ENCODE results near the gene DNAJC16. TPM values are rescaled to one million over a fixed set of nuclear protein-coding genes. Genes with fewer than 3 reads are reported as not detected.
"Not testable (repeated sequence)": the region's sequence is repeated elsewhere in the genome, so short reads cannot be mapped to it uniquely, and the experiment has no call there.

The DNAJC16 gene
- total RNA-seq, 1 donor from 2014 or later: 20.7 TPM

GRCh38 chr1:15578921-15579682 lies 52.5 kb downstream of the DNAJC16 start:
- DNase-seq (ENCODE audit: extremely low read depth, low read depth, low spot score): no peak

DNA sequence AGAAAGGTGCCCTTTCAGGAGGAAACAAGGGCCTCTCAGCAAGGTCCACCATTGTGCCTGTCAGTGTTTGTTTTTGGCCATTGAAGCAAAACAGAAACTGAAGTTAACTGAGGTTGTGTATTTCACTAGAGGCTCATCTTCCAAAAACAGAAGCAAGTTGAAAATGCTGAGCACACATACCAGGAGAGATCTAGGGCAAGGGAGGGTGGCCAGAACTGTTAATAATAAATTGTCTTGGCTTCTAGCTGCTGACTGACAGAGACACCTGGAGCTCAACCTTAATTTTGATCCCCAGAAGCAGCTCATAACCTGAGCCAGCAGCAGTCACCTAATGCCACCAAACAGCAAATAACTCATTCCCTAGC lies 53.0 kb downstream of the DNAJC16 start:
- DNase-seq (ENCODE audit: extremely low read depth, low read depth, low spot score): no peak

- DNase-seq (ENCODE audit: extremely low read depth, low read depth, low spot score): no peak
These were observed 56.5 kb downstream of the DNAJC16 start for GRCh38 chr1:15583016-15583706.

DNA sequence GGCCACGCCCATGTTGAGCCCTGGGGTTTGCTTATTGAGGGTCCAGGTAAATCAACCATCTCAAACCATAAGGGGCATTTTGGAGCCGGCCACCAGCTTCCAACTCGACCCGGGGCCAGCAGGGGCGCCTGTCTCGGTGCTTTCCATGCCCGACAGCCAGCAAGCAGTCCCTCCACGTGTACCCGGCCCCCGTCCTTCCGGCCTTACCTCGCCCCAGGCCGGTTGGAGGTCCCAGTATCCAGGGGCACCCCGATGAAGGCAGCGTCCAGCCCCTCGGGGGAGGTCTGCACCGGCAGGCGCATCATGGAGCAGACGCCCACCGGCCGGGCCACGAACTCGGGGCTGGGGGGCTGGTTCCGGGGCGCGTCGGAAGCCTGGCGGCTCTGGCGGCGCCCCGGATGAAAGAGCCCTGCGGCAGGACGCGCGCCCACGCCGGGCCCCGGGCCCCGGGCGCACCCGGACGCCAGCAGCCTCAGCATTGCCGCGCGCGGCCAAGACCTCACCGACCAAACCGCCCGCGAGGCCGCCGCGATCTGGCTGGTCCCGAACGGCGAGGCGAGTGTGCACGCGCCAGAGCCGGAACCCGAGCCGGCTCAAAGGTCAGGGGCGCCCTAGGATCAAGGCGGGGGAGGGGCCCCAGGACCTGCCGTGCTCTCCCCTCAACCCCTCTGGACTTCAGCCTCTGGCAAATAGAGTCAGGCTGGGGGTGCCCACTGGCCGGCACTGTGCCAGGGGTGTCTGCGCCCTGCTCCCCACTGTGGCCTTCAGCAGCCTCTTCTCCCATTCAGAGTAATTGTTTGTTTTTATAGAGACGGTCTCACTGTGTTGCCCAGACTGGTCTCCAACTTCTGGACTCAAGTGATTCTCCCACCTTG lies 58.1 kb downstream of the DNAJC16 start, which contains the start of gene AGMAT:
AGMAT (minus strand) TSS at position 563 of the 875 bp plus-strand sequence; CDS start at position 479, 84 bp downstream.
- DNase-seq (ENCODE audit: extremely low read depth, low read depth, low spot score): no peak

- DNase-seq (ENCODE audit: extremely low read depth, low read depth, low spot score): no peak
These were observed 65.6 kb downstream of the DNAJC16 start for GRCh38 chr1:15592285-15592684.

GRCh38 chr1:15595809-15596617 lies 69.4 kb downstream of the DNAJC16 start:
- no peak for DNase-seq (ENCODE audit: extremely low read depth, low read depth, low spot score)

DNA sequence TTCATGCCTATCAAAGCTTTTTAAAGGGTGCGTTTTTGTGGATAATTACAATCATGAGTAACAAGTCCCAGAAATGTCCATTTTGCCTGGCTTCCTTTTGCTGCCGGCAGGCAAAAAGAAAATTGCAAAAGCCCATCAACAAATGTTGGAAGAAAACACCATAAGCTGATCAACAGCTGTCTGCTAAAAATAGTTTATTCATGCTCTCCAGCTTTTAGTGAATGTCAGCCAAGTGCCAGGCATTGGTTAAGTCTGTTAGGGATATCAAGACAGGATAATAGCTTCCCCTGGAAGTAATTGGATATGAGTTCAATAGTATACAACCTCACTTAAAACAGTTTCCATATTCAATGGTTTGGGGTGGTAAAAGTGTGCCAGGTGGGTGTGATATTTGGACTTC lies 71.8 kb downstream of the DNAJC16 start:
- no peak for DNase-seq (ENCODE audit: extremely low read depth, low read depth, low spot score)

- peak; percentile 63 for DNase-seq (ENCODE audit: extremely low read depth, low read depth, low spot score)
These were observed 76.7 kb downstream of the DNAJC16 start for GRCh38 chr1:15603050-15603965.

DNA sequence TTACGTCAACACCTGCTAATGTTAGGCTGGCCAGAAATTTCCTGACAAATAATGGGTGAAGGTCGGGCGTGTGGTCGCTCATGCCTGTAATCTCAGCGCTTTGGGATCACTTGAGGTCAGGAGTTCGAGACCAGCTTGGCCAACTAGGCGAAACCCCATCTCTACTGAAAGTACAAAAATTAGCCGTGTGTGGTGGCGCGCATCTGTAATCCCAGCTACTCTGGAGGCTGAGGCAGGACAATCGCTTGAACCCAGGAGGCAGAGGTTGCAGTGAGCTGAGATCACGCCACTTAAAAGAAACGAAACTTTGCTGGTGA lies 77.3 kb downstream of the DNAJC16 start:
- not testable (repeated sequence) for DNase-seq (ENCODE audit: extremely low read depth, low read depth, low spot score)

DNA sequence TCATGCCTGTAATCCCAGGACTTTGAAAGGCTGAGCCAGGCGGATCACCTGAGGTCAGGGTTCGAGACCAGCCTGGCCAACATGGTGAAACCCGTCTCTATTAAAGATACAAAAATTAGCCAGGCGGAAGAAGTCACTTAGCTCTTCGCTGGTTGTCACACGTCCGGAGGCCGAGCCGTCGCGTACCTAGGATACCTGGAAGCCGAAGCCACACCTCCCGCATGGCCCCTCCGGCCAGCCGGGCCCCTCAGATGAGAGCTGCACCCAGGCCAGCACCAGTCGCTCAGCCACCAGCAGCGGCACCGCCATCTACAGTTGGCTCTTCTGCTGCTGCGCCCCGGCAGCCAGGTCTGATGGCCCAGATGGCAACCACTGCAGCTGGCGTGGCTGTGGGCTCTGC lies 77.8 kb downstream of the DNAJC16 start:
- not testable (repeated sequence) for DNase-seq (ENCODE audit: extremely low read depth, low read depth, low spot score)

DNA sequence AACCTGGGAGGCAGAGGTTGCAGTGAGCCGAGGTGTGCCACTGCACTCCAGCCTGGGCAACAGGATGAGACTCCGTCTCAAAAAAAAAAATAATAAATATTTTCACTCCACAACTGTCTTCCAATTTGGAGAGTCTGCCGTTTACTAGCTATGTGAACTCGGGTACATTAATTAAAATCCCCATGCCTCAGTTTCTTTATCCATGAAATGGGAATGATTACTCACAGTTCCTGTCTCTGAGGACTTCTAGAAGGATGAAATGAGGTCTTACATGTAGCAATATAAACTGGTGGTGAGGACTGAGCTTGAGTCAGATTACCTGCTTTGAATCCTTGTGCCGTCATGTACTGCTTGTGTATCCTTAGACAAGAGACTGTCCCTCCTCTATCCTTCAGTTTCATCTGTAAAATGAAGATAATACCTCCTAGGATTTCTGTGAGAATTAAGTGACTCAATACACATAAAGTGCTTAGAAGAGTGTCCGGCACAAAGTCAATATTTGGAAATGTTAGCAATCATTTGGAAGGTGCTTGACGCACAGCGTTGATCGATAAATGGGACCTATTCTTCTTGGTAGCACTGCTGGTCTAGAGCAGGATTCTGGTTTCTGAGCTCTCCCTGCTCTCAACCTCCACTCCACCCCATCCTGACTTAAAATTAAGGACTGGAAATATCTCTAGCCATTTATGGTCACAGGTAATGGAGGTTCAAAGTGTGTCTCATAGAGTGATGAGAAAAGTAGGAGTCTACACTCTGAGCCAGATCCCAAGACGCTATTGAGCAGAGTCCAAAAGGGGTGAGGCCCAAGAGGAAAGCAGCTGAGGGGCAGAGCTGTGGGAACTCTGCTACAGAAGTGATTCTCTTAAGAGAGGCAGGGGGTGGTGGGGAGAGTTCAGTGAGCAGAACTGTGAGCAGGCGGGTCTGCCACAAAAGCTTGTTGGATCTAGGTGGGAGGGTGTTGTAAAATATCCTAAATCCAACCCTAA lies 79.0 kb downstream of the DNAJC16 start:
- DNase-seq (ENCODE audit: extremely low read depth, low read depth, low spot score): no peak

- DNase-seq (ENCODE audit: extremely low read depth, low read depth, low spot score): no peak
These were observed 83.0 kb downstream of the DNAJC16 start for GRCh38 chr1:15609631-15610030.

- DNase-seq (ENCODE audit: extremely low read depth, low read depth, low spot score): no peak
These were observed 83.5 kb downstream of the DNAJC16 start for GRCh38 chr1:15610167-15610566.

GRCh38 chr1:15616373-15617172 lies 89.9 kb downstream of the DNAJC16 start:
- no peak for DNase-seq (ENCODE audit: extremely low read depth, low read depth, low spot score)

GRCh38 chr1:15617173-15618076 lies 90.8 kb downstream of the DNAJC16 start, which contains the start of gene DDI2:
Gene DDI2 (plus strand): TSS chr1:15617458. CDS start chr1:15617671, 213 bp downstream.
- peak; percentile 63 for DNase-seq (ENCODE audit: extremely low read depth, low read depth, low spot score)

DNA sequence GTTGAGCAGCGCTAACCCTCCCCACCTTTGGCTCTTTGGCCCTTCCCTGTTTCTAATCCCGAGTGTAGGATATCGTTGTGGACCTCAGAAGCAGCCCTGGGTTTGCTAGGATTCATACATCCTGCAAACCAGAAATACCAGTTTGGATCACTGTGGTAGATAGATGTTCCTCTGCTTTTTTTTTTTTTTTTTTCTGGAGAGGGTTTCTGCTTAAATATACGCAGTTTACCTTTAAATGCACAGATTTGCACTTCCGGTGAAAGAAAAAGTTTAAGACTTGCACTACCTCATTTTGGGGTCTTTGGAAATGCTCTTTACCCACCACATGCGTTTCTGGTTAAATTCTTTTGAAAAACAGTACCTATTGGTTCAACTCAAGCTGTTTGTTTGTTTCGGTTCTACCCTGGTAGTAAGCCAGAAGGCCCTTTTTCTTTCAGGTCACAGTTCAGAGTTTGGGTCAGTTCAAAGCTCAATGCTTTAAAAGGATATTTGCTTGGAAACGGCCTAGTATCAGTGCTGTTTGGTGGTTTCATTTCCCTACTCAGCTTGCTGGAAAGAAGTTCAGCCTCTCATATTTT lies 91.5 kb downstream of the DNAJC16 start:
- DNase-seq (ENCODE audit: extremely low read depth, low read depth, low spot score): no peak
